ENCODE results near the gene CT55. TPM values are rescaled to one million over a fixed set of nuclear protein-coding genes. Genes with fewer than 3 reads are reported as not detected.

Gene CT55
- total RNA-seq, 3 donors from 2014 or later (not counting 1 experiment from before 2014, with no cell fraction given): not detected

Other genes starting within 250 kb of the CT55 start
- gene SMIM10, start 180.4 kb downstream of the CT55 start, total RNA-seq: under 1 TPM in 1 of 3 donors, not detected in 2; 0.16 TPM
- not detected for gene RTL8B, start 148.9 kb downstream of the CT55 start, total RNA-seq
- 10 to 100 TPM; 14.8 to 19.4 (median 17.2) TPM for gene RTL8C, start 139.0 kb downstream of the CT55 start, total RNA-seq
- gene RTL8A, start 119.3 kb downstream of the CT55 start, total RNA-seq: 10 to 100 TPM in 2 of 3 donors, 1 to 10 TPM in 1; 9.3 to 10.1 (median 10.1) TPM
- gene SMIM10L2B, start 72.7 kb downstream of the CT55 start, total RNA-seq: under 1 TPM; 0.18 to 0.30 (median 0.21) TPM
- not detected for gene ETDB, start 50.9 kb downstream of the CT55 start, total RNA-seq
- not detected for gene ETDA, start 80.7 kb upstream of the CT55 start, total RNA-seq
- not detected for gene ETDC, start 138.1 kb upstream of the CT55 start, total RNA-seq
- gene ZNF75D, start 172.7 kb upstream of the CT55 start, total RNA-seq: 10 to 100 TPM in 2 of 3 donors, 1 to 10 TPM in 1; 9.3 to 13.8 (median 11.2) TPM
- 1 to 10 TPM; 3.2 to 5.3 (median 3.7) TPM for gene ZNF449, start 173.4 kb upstream of the CT55 start, total RNA-seq

Data from natural killer cell (primary cell).